Parathyroid adenoma (tissue), 2 donors: Measurements from ENCODE around the gene MBD3L4.

Experiments
- H2AFZ ChIP-seq: fragments of 300-600 bp; sonication (generic); one replicate; pipeline ENCODE4 v1.7.0; 2017; ENCODE audit warnings: antibody characterized with exemption, mild to moderate bottlenecking
- H3K27ac ChIP-seq: fragments of 300-600 bp; sonication (generic); one replicate; pipeline ENCODE4 v1.7.0; 2017
- H3K27me3 ChIP-seq: fragments of 300-600 bp; sonication (generic); one replicate; pipeline ENCODE4 v1.7.0; 2017; ENCODE audit warnings: low read length; ENCODE audit not compliant: control insufficient read depth, insufficient read depth
- H3K36me3 ChIP-seq: fragments of 300-600 bp; sonication (generic); one replicate; pipeline ENCODE4 v1.7.0; 2017; ENCODE audit warnings: low read length; ENCODE audit not compliant: control insufficient read depth, insufficient read depth
- H3K4me1 ChIP-seq: fragments of 300-600 bp; sonication (generic); one replicate; pipeline ENCODE4 v1.7.0; 2017; ENCODE audit warnings: control low read depth
- H3K4me2 ChIP-seq: fragments of 300-600 bp; sonication (generic); one replicate; pipeline ENCODE4 v1.7.0; 2017; ENCODE audit warnings: low read length
- H3K4me3 ChIP-seq: fragments of 300-600 bp; sonication (generic); one replicate; pipeline ENCODE4 v1.7.0; 2017; ENCODE audit warnings: low read depth, low read length
- H3K79me2 ChIP-seq: fragments of 300-600 bp; sonication (generic); one replicate; pipeline ENCODE4 v1.7.0; 2017; ENCODE audit warnings: control low read depth
- H3K9ac ChIP-seq: fragments of 300-600 bp; sonication (generic); one replicate; pipeline ENCODE4 v1.7.0; 2017; ENCODE audit warnings: mild to moderate bottlenecking
- H3K9me3 ChIP-seq: fragments of 300-600 bp; sonication (generic); one replicate; pipeline ENCODE4 v1.7.0; 2017; ENCODE audit warnings: low read length; ENCODE audit not compliant: control insufficient read depth
- TF ChIP-seq, protein P1 (sequence below): fragments of 300-600 bp; sonication (generic); IDR thresholded peaks from one replicate; pipeline ENCODE4 v1.7.0; 2017; ENCODE audit warnings: antibody characterized with exemption, mild to moderate bottlenecking
- donor health status: primary hyperparathyroidism.

MBD3L4 gene

GRCh38 chr19:7006135-7006704 lies 33.8 kb downstream of the MBD3L4 start:
- no peak overlapping the region for H2AFZ ChIP-seq
- H3K27me3 ChIP-seq = no peaks in the 10 kb centered on the region
- no peak overlapping the region for H3K27ac ChIP-seq
- no peak overlapping the region for H3K4me2 ChIP-seq
- H3K9ac ChIP-seq = no peak overlapping the region
- H3K79me2 ChIP-seq = no peaks in the 10 kb centered on the region
- TF ChIP-seq, protein P1, sequence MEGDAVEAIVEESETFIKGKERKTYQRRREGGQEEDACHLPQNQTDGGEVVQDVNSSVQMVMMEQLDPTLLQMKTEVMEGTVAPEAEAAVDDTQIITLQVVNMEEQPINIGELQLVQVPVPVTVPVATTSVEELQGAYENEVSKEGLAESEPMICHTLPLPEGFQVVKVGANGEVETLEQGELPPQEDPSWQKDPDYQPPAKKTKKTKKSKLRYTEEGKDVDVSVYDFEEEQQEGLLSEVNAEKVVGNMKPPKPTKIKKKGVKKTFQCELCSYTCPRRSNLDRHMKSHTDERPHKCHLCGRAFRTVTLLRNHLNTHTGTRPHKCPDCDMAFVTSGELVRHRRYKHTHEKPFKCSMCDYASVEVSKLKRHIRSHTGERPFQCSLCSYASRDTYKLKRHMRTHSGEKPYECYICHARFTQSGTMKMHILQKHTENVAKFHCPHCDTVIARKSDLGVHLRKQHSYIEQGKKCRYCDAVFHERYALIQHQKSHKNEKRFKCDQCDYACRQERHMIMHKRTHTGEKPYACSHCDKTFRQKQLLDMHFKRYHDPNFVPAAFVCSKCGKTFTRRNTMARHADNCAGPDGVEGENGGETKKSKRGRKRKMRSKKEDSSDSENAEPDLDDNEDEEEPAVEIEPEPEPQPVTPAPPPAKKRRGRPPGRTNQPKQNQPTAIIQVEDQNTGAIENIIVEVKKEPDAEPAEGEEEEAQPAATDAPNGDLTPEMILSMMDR = no peak
- H3K4me1 ChIP-seq = no peaks in the 10 kb centered on the region
- no peaks in the 10 kb centered on the region for H3K36me3 ChIP-seq
- H3K9me3 ChIP-seq = no peaks in the 10 kb centered on the region
- H3K4me3 ChIP-seq = no peak overlapping the region

DNA sequence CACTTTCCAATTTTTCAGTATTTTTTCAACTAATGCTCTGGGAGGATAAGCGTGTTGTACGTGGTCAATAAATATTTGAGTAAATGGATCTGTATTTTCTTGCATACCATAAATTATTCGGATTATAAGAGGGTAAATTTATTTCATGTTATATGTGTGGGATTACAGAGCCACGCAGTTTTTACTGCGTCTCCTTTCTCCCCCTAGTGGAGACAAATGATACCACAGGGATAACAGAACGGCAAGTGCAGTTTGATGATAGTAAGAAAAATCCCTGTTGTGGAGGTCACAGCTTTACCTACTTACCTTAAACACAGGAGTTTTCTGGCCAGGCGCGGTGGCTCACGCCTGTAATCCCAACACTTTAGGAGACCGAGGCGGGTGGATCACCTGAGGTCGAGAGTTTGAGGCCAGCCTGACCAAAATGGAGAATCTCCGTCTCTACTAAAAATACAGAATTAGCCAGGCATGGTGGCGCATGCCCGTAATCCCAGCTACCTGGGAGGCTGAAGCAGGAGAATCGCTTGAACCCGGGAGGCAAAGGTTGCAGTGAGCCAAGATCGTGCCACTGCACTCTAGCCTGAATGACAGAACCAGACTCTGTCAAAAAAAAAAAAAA lies 35.6 kb downstream of the MBD3L4 start:
- TF ChIP-seq, protein P1 = no peak
- Histone ChIP-seq H3K27me3 (no peaks in the 10 kb centered on the region), H3K27ac (no peak overlapping the region), H3K4me1 (no peaks in the 10 kb centered on the region), H3K4me2 (no peak overlapping the region), H2AFZ (no peak overlapping the region), H3K9me3 (no peaks in the 10 kb centered on the region), H3K9ac (no peak overlapping the region), H3K36me3 (no peaks in the 10 kb centered on the region), H3K79me2 (no peaks in the 10 kb centered on the region), H3K4me3 (no peak overlapping the region)

- Histone ChIP-seq H3K4me1 (no peaks in the 10 kb centered on the region), H3K9ac (no peak overlapping the region), H3K79me2 (no peaks in the 10 kb centered on the region), H2AFZ (no peak overlapping the region), H3K9me3 (no peaks in the 10 kb centered on the region), H3K27ac (no peak overlapping the region), H3K4me3 (no peak overlapping the region), H3K4me2 (no peak overlapping the region), H3K36me3 (no peaks in the 10 kb centered on the region), H3K27me3 (no peaks in the 10 kb centered on the region)
- TF ChIP-seq, protein P1 = no peak
Observed at GRCh38 chr19:7000816-7001215, 39.2 kb downstream of the MBD3L4 start.

DNA sequence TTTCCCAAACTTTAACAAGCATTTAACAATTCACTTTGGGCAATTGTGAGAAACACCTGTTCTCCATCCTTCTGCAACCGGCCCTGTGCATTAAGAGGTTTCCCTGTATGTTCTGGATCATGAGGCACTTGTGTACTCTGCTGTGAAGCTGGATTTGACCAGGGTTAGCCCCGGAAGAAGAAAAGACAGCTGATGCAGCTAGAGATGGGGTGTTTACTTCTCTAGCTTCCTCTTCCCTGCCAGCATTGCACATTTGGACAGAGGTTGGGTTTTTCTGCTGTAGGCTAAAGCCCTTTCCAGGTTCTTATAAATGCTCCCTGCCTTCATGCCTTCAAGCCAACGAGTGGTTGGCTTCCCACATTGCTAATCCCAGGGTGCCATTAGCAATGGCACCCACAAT lies 39.6 kb downstream of the MBD3L4 start:
- no peak overlapping the region for H3K4me3 ChIP-seq
- no peak overlapping the region for H2AFZ ChIP-seq
- no peak overlapping the region for H3K4me2 ChIP-seq
- no peaks in the 10 kb centered on the region for H3K27me3 ChIP-seq
- no peaks in the 10 kb centered on the region for H3K9me3 ChIP-seq
- TF ChIP-seq, protein P1 = no peak
- H3K79me2 ChIP-seq = no peaks in the 10 kb centered on the region
- H3K9ac ChIP-seq = no peak overlapping the region
- no peaks in the 10 kb centered on the region for H3K36me3 ChIP-seq
- no peak overlapping the region for H3K27ac ChIP-seq
- H3K4me1 ChIP-seq = no peaks in the 10 kb centered on the region

DNA sequence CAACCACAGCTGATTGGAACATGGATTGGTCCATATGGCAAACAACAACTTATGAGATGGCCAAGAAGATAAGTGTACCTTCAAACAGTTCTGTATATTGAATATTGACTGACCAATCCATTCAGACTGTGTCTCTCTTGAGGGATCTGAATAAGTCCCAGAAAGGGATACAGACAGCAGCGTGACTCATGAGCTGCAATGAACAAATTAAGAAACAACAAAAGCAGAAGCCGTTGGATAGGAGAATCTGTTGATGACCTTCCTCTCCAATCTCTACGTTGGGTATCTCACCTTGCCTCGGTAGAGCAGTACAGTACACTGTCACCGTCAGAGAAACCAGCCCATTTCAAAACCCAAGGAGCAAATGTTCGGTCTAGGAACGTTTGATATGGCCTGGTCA lies 40.0 kb downstream of the MBD3L4 start:
- Histone ChIP-seq H3K4me1 (no peaks in the 10 kb centered on the region), H3K36me3 (no peaks in the 10 kb centered on the region), H2AFZ (no peak overlapping the region), H3K27me3 (no peaks in the 10 kb centered on the region), H3K9me3 (no peaks in the 10 kb centered on the region), H3K79me2 (no peaks in the 10 kb centered on the region), H3K4me3 (no peak overlapping the region), H3K4me2 (no peak overlapping the region), H3K27ac (no peak overlapping the region), H3K9ac (no peak overlapping the region)
- TF ChIP-seq, protein P1 = no peak
